Lung (tissue), 12 donors: Measurements from ENCODE around the gene BRD9. TPM values are rescaled to one million over a fixed set of nuclear protein-coding genes. Genes with fewer than 3 reads are reported as not detected.

ENCODE experiments used
- ATAC-seq: fragments of 200-7000 bp; cut with Tn5 transposase; one replicate; pipeline ENCODE4 v1.9.1; 2020; ENCODE audit warnings: moderate number of reproducible peaks; ENCODE audit not compliant: insufficient read depth, low FRiP score
- DNase-seq, 3 donors: peaks; one replicate each; pipeline ENCODE4 v3.0.0-alpha.2; 2013 to 2017
- H3K27ac ChIP-seq, 2 donors: one replicate each; pipeline ENCODE4 v1.5.1; 2013; ENCODE audit warnings: mild to moderate bottlenecking in 2 of 2, moderate library complexity in 2 of 2, control low read depth in 1 of 2, inconsistent platforms in 1 of 2, low read depth in 1 of 2, low read length in 1 of 2
- H3K27me3 ChIP-seq, 3 donors: one replicate each; pipeline ENCODE4 v1.5.1; 2013; ENCODE audit warnings: low read length in 2 of 3; ENCODE audit not compliant: control insufficient read depth in 3 of 3, insufficient read depth in 3 of 3
- H3K36me3 ChIP-seq, 4 donors: one replicate each; pipeline ENCODE4 v1.5.1; 2013; ENCODE audit warnings: low read length in 4 of 4, mild to moderate bottlenecking in 1 of 4, moderate library complexity in 1 of 4; ENCODE audit not compliant: control insufficient read depth in 4 of 4, insufficient read depth in 4 of 4
- H3K4me1 ChIP-seq, 5 donors: one replicate each; pipeline ENCODE4 v1.5.1; 2013; ENCODE audit warnings: low read length in 5 of 5, mild to moderate bottlenecking in 2 of 5, moderate library complexity in 1 of 5; ENCODE audit not compliant: control insufficient read depth in 5 of 5, insufficient read depth in 5 of 5
- H3K4me3 ChIP-seq: one replicate; pipeline ENCODE4 v1.5.1; 2013; ENCODE audit warnings: mild to moderate bottlenecking, control low read depth, moderate library complexity
- H3K9ac ChIP-seq, 2 donors: one replicate each; pipeline ENCODE4 v1.5.1; 2013; ENCODE audit warnings: low read length in 2 of 2, control low read depth in 1 of 2; ENCODE audit not compliant: insufficient read depth in 1 of 2
- H3K9me3 ChIP-seq, 4 donors: one replicate each; pipeline ENCODE4 v1.5.1; 2013; ENCODE audit warnings: low read length in 3 of 4, mild to moderate bottlenecking in 1 of 4, moderate library complexity in 1 of 4; ENCODE audit not compliant: control insufficient read depth in 4 of 4, insufficient read depth in 3 of 4
- WGBS, 2 donors: extraction: QIAGEN DNeasy Blood & Tissue Kit; methylation state at CpG; one replicate each; pipeline ENCODE4 v1.1.7; 2013; 5-methylcytosine and 5-hydroxymethylcytosine counted together
- polyA plus RNA-seq, 2 donors: library from polyadenylated mRNA; stranded (reverse); fragments of 200-250 nt; gene quantifications; one replicate each; pipeline ENCODE4 v1.2.1, GENCODE V29; 2013
- total RNA-seq, 2 donors: library from RNA; depleted of rRNA in 1 of 2; stranded (reverse); fragments of >200 nt in 1 of 2; gene quantifications; one replicate each; pipeline ENCODE4 v1.2.1, GENCODE V29; 2014 to 2021
- TF ChIP-seq, protein P1 (sequence below): IDR thresholded peaks from 2 replicates; pipeline ENCODE4 v1.5.1; 2012; ENCODE audit warnings: mild to moderate bottlenecking; ENCODE audit errors: control extremely low read depth, extremely low read depth
- donor health status: control.
- donor health status: control.
- donor health status: Bipolar disorder and iron deficiency.
- donor health status: healthy.
- donor health status: DM: yes; HTN: yes; CAD: no.

The BRD9 gene
- total and polyA plus RNA-seq, 4 donors: 24.3 to 69.7 (median 37.3) TPM

GRCh38 chr5:859798-860296 lies 32.8 kb downstream of the BRD9 start:
- Histone ChIP-seq H3K36me3 (peaks cover 0 to 23% (median 8%) of the 10 kb centered on the region in 4 donors), H3K9me3 (no peaks in the 10 kb centered on the region), H3K4me3 (no peak overlapping the region), H3K27me3 (no peaks in the 10 kb centered on the region), H3K27ac (no peak overlapping the region), H3K9ac (no peak overlapping the region), H3K4me1 (peaks cover 0 to 6% (median 0%) of the 10 kb centered on the region in 5 donors)
- 79 to 83% methylated on average over 16 of the region's 16 CpGs for WGBS, 2 donors
- TF ChIP-seq, protein P1, sequence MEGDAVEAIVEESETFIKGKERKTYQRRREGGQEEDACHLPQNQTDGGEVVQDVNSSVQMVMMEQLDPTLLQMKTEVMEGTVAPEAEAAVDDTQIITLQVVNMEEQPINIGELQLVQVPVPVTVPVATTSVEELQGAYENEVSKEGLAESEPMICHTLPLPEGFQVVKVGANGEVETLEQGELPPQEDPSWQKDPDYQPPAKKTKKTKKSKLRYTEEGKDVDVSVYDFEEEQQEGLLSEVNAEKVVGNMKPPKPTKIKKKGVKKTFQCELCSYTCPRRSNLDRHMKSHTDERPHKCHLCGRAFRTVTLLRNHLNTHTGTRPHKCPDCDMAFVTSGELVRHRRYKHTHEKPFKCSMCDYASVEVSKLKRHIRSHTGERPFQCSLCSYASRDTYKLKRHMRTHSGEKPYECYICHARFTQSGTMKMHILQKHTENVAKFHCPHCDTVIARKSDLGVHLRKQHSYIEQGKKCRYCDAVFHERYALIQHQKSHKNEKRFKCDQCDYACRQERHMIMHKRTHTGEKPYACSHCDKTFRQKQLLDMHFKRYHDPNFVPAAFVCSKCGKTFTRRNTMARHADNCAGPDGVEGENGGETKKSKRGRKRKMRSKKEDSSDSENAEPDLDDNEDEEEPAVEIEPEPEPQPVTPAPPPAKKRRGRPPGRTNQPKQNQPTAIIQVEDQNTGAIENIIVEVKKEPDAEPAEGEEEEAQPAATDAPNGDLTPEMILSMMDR: no peak
- no peak for ATAC-seq
- no peak for DNase-seq

- Histone ChIP-seq H3K4me3 (no peak overlapping the region), H3K4me1 (peaks cover 0 to 6% (median 0%) of the 10 kb centered on the region in 5 donors), H3K9me3 (no peaks in the 10 kb centered on the region), H3K36me3 (peaks cover 0 to 19% (median 5%) of the 10 kb centered on the region in 4 donors), H3K9ac (no peak overlapping the region), H3K27ac (no peak overlapping the region), H3K27me3 (no peaks in the 10 kb centered on the region)
- no peak for ATAC-seq
- TF ChIP-seq, protein P1: no peak
- peak; percentile 45 to 69 (median 59) for DNase-seq
- 72 to 87% methylated on average over 16 of the region's 16 CpGs for WGBS, 2 donors
Observed at GRCh38 chr5:859391-859790, 33.2 kb downstream of the BRD9 start.

- Histone ChIP-seq H3K4me3 (no peak overlapping the region), H3K4me1 (peaks cover 0 to 6% (median 0%) of the 10 kb centered on the region in 5 donors), H3K27ac (no peak overlapping the region), H3K9me3 (no peaks in the 10 kb centered on the region), H3K36me3 (peaks cover 0 to 14% (median 3%) of the 10 kb centered on the region in 4 donors), H3K27me3 (no peaks in the 10 kb centered on the region), H3K9ac (no peak overlapping the region)
- WGBS, 2 donors: 85 to 92% methylated on average over 11 of the region's 11 CpGs
- ATAC-seq (no peak), DNase-seq (no peak)
- TF ChIP-seq, protein P1: no peak
Observed at GRCh38 chr5:858726-859125, 33.9 kb downstream of the BRD9 start.
